Measurements from ENCODE around the gene ABCA2. TPM values are rescaled to one million over a fixed set of nuclear protein-coding genes. Genes with fewer than 3 reads are reported as not detected.
A peak's percentile ranks its signal among the peaks of the same experiment; 100 is the strongest.

Gene ABCA2
- total and polyA plus RNA-seq, 9 of the 15 experiments (the other 6 are each of a cell fraction or from before 2014, with no cell fraction given) = 0.69 to 16.3 (median 6.1) TPM; not detected in 2

- TF ChIP-seq RREB1 (CRISPR knock-in tag; IDR thresholded peaks at IDR 0.05) = no peak
- no peak for TF ChIP-seq CREB3 (tag; conservative IDR thresholded peaks at IDR 0.05; ENCODE audit: low read depth)
- no peak; the same call in 1 of the 2 replicates for TF ChIP-seq ZNF395 (CRISPR knock-in tag; IDR thresholded peaks at IDR 0.05)
- TF ChIP-seq, protein P1, sequence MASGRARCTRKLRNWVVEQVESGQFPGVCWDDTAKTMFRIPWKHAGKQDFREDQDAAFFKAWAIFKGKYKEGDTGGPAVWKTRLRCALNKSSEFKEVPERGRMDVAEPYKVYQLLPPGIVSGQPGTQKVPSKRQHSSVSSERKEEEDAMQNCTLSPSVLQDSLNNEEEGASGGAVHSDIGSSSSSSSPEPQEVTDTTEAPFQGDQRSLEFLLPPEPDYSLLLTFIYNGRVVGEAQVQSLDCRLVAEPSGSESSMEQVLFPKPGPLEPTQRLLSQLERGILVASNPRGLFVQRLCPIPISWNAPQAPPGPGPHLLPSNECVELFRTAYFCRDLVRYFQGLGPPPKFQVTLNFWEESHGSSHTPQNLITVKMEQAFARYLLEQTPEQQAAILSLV (tag; IDR thresholded peaks at IDR 0.05) = no peak
- no peak for TF ChIP-seq DNMT1 (IDR thresholded peaks at IDR 0.05)
- no peak for TF ChIP-seq NR2C2 (CRISPR knock-in tag; IDR thresholded peaks at IDR 0.05)
- no peak for TF ChIP-seq NR2C2 (tag; IDR thresholded peaks at IDR 0.05)
- TF ChIP-seq NFRKB (IDR thresholded peaks at IDR 0.05; ENCODE audit: low read depth) = no peak
- TF ChIP-seq, protein P2, sequence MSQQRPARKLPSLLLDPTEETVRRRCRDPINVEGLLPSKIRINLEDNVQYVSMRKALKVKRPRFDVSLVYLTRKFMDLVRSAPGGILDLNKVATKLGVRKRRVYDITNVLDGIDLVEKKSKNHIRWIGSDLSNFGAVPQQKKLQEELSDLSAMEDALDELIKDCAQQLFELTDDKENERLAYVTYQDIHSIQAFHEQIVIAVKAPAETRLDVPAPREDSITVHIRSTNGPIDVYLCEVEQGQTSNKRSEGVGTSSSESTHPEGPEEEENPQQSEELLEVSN (IDR thresholded peaks at IDR 0.05; ENCODE audit: borderline replicate concordance in 1 of 2, extremely low read depth in 1 of 2, insufficient read depth in 1 of 2, insufficient read length in 1 of 2, low read depth in 1 of 2, low read length in 1 of 2, poor library complexity in 1 of 2, severe bottlenecking in 1 of 2) = peak; percentile 36 to 49
- TF ChIP-seq ZHX1 (conservative IDR thresholded peaks at IDR 0.05; ENCODE audit: low read length) = no peak
- no peak for TF ChIP-seq MED1 (CRISPR knock-in tag; IDR thresholded peaks at IDR 0.05; ENCODE audit: borderline replicate concordance)
These were observed 49.8 kb downstream of the ABCA2 start (continued) for GRCh38 chr9:136978073-136978864.
